EL (cell line): Measurements from ENCODE around the gene MYL5.

ENCODE experiments used
- DNase-seq: peaks from one replicate; pipeline ENCODE4 v3.0.0-alpha.2; 2016

Gene MYL5

DNA sequence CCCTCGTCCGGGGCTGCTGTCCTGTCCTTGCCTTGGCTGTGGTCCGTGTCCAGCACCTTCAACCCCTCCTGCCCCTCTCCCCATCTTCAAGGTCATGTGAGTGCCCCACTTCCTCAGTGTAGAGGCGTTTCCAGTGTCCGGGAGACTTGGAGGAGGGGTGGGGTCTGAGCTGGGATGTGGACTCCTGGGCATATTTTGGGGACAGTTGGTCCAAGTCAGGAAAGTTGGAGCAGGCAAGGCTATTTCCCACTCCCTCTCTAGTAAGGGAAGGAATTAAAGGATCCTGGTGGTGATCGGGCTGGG lies 34.2 kb downstream of the MYL5 start:
- DNase-seq: no peak

DNA sequence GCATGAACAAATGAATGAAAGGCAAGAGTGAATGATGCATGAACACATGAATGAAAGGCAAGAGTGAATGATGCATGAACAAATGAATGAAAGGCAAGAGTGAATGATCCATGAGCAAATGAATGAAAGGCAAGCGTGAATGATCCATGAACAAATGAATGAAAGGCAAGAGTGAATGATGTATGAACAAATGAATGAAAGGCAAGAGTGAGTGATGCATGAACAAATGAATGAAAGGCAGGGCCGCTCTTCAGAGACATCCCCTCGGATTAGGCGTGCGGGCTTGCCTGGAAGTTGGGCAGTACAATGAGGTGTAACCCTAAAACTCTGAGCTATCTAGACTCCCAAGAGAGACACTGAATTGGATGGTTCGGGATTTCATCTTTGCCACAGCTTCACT lies 35.0 kb downstream of the MYL5 start:
- no peak for DNase-seq

DNA sequence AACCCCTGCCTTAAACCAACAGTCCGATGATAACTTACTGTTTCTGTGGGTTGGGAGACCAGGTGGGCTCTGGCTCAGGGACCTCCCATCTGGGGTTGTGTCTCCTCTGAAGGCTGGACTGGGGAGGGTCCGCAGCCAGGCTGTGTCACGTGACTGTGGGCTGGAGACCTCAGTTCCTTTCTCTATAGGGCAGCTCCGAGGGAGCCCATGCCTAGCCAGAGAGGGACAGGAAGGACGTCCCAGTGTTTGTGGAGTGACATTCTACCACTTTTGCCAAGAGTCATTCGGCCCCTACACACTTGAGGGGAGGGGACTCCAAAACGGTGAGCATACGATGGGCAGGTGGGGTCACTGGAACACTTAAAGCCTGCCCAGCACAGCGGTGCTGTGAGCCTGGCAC lies 35.8 kb downstream of the MYL5 start:
- no peak for DNase-seq

DNA sequence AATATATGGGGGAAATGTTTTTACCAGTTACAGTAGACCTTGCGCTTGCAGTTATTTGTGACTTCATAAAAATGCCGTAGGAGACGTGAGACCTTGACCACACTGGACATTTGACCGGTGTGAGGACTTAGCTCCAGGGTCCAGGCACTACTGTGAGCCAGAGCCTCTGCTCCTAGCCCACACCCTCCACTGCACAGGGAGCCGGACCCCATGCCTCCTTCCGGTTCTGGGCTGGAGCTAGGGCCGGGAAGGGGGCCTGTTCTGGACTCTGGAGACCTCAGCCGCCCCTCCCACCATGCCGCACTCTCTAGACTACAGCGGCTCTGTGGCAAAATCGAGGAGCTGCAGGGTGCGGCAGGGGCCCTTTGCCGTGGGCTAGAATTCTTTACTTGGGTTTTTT lies 36.6 kb downstream of the MYL5 start:
- no peak for DNase-seq

DNA sequence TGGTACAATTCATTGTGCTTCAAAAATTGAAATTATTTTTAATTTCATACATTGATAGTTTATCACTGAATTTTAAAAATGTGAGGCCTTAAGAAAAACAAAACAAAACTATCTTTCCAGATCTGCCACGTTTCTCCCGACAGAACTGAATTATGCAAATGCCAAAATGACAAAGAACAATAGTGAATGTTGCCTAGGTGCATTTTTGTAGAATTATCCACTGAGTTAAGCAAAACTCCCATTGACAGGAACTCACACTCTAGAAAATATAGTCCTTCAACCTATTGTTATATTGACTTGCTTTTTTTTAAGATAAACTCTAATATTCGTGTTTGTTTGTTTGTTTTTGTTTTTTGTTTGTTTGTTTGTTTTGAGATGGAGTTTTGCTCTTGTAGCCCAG lies 37.8 kb downstream of the MYL5 start:
- no peak for DNase-seq

DNA sequence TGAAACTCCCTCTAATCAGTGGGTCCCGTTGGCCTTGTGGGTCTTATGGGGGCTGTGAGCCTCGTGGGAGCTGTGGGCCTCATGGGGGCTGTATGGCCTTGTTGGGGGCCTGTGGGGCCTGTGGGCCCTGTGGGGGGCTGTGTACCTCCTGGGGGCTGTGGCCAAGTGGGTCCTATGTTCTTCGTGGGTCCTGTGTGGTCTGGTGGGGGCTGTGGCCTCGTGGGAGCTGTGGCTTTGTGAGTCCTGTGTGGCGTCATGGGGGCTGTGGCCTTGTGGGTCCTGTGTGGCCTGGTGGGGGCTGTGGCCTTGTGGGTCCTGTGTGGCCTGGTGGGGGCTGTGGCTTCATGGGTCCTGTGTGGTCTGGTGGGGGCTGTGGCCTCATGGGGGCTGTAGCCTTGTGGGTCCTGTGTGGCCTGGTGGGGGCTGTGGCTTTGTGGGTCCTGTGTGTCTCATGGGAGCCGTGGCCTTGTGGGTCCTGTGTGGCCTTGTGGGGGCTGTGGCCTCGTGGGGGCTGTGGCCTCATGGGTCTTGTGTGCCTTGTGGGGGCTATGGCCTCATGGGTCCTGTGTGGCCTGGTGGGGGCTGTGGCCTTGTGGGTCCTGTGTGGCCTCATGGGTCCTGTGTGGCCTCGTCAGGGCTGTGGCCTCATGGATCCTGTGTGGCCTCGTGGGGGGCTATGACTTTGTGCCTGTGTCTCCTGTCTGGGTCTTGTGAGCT lies 38.7 kb downstream of the MYL5 start:
- DNase-seq: no peak

DNA sequence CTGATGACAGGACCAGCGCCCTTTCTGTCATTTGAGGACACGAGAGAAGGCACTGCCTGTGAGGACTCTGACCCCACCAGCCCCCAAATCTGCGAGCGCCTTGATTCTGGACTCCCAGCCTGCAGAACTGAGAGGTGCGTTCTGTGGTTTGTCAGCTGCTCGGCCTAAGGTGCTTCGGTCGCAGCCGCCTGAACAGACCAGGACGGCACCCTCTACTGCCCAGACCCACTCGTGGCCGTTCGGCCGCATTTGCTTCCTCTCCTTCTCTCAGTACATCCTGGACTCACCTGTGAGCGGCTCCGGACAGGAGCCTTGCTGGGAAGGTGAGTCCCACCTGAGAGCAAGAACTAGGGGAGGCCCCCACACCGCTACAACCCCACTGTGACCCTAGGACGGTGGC lies 39.7 kb downstream of the MYL5 start:
- DNase-seq: no peak

DNA sequence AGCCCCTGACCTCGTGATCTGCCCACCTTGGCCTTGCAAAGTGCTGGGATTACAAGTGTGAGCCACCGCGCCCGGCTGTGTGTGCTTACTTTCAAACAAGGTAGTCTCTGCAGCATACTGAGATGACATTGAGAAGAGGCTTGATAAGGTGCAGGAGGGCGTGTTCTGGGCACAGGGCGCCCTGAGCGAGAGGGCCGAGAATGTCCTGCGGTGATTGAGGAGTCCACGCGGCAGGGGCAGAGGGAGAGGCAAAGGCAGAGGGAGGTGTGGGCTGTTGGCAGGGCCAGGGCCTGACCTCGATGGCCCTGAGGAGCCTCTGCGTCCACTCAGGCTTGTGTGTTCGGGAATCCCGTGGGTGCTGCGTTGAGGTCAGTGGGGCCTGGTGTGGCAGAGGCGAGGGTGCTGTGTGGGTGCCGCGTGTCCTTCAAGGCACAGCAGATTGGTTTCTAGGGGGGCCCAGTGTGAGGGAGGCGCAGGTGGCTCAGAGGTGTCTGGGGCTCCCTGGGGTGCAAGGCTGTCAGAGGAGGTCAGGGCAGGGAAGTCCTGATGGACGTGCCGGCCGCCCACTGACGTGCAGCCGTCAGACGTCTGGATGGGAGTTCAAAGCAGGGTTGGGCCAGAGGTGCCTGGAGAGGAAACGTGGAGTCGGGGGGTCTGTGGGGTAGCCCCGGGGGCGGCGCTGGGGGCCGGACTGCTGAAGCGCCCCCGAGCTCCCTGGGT lies 43.4 kb downstream of the MYL5 start:
- no peak for DNase-seq

DNA sequence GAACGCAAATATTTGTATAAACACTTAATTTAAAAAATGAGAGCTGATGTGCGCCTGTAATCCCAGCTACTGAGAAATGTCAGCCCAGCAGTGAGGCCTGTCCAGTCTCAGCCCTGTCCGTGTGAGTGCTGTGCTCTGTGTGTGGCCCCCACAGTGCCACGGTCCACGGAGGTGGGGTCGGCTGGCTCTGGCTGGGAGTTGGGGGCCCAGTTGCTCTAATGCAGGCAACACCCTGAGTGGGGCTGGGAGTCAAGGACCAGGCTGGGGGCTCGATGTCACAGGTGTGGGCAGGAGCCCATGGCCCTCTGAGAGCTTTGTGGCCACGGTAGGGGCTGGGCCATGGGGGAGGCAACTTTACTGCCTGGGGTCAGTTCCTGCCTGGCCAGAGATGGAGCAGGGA lies 44.1 kb downstream of the MYL5 start:
- no peak for DNase-seq

DNA sequence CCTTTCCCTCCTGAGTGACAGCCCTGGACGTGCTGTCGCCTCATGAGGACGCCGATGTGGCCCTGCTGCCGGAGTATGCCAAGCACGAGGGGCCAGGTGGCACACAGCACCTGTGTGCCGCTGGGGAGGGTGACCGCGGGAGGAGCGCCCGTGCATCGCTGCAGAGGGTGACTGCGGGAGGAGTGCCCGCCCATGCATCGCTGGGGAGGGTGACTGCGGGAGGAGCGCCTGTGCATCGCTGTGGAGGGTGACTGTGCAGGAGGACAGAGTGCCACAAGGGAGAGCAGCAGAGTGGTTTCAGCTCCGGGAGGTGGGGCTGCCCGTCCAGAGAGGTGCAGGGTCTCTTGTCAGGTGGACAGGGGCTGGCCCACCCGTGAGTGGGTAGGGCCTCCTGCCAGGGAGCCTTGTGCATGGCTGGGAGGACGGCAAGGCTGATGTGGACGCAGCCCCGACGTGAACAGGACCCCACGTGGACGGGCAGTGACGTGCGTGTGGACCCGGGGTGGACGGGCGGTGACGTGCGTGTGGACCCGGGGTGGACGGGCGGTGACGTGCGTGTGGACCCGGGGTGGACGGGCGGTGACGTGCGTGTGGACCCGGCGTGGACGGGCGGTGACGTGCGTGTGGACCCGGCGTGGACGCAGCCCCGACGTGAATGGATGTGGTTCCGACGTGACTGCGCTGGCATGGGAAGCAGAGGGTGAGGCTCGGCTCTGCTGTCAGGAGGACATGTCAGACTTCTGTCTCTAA lies 45.9 kb downstream of the MYL5 start:
- DNase-seq: no peak

DNA sequence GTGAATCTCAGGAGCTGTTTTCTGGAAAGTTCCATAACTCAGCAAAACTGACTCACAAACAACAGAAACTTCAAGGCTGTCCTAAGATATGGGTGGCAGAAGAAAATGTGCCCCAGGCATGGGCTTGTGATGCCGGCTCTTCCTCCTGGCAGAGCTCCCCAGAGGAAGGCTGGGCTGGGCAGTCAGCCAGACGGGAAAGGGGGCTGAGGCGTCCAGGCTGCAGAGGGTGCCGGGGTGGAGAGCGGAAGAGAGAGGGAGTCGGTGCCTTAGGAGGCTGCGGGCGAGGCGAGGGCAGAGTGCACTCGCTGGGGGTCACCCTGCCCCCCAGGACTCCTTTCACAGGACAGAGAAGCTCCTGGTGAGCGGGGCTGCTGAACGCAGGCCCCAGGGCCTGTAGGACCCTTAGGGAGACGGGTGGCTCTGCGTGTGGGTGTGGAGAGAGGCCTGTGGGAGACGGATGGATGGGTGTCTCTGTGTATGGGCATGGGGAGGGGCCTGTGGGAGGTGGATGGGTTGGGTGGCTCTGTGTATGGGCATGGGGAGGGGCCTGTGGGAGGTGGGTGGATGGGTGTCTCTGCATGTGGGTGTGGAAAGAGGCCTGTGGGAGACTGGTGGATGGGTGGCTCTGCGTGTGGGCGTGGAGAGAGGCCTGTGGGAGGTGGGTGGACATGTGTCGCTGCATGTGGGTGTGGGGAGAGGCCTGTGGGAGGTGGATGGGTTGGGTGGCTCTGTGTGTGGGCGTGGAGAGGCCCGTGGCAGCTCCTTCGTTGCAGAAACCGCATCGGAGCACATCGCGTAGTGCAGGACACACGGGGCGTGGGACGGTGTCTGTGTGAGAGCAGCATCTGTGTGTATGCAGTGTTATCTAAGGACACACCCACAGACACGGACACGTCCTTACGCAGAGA lies 47.2 kb downstream of the MYL5 start:
- DNase-seq: no peak

DNA sequence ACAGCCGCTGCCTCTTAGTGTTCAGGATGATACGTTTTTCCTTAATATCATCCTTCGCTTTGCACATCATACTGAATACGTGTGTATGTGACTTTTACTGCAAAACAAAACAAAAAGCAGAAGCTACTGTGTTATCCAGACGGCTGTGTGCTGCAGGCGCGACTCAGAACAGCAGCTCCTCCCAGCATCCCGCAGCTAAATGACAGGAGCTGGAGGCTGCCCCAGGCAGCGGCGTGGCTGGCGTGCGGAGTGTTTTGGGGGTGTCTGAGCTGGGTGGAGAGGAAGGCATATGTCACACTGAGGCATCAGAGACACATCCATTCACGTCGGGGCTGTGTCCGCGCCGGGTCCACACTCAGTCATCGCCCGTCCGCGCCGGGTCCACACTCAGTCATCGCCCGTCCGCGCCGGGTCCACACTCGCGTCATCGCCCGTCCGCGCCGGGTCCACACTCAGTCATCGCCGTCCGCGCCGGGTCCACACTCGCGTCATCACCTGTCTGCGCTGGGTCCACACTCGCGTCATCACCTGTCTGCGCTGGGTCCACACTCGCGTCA lies 47.9 kb downstream of the MYL5 start:
- no peak for DNase-seq

DNA sequence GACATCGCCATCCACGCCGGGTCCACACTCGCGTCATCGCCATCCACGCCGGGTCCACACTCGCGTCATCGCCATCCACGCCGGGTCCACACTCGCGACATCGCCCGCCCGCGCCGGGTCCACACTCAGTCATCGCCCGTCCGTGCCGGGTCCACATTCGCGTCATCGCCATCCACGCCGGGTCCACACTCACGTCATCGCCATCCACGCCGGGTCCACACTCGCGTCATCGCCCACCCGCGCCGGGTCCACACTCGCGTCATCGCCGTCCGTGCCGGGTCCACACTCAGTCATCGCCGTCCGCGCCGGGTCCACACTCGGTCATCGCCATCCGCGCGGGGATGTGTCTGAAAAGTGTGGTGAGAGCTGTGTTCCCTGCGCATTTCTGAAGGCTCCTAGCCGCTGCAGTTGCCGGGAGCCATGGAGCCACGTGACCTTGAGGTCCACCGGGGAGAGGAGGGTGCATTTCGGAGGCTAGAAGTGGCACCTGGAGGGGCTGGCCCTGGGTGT lies 48.6 kb downstream of the MYL5 start:
- DNase-seq: no peak

DNA sequence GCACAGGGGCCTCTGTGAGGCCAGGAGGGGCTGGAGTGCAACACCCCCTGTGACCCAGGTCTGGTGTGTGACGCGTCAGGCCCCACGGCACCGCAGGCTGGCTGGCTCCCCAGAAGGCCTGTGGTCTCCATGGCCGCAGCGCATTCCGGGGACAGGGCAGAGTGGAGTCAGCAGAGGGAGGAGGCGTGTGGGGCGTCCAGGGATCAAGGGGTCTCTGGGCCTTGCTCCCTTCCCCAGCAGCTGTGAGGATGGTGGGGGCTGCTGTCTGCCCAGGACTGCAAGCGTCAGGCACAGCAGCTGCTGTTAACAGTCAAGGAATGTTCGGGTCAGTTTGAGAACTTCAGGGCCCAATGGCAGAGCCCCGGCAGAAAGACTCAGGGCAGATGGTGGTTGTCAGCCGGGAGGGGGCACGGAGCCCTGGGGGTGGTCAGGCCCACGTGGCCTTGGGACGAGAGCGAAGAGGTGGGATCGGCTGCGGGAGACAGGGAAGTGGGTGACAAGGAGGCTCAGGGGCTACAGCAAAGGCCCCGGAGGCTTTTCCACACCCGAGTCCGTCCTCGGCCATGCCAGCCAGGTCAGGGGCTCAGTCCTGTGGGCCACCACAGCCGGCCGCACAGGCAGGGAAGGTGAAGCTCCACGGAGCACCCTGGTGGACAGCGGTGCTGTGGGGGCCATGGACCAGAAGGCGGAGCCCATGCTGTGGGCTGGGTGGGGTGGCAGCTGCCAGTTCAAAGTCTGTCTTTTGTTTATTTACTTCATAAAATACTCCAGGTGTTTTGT lies 49.6 kb downstream of the MYL5 start:
- DNase-seq: no peak

DNA sequence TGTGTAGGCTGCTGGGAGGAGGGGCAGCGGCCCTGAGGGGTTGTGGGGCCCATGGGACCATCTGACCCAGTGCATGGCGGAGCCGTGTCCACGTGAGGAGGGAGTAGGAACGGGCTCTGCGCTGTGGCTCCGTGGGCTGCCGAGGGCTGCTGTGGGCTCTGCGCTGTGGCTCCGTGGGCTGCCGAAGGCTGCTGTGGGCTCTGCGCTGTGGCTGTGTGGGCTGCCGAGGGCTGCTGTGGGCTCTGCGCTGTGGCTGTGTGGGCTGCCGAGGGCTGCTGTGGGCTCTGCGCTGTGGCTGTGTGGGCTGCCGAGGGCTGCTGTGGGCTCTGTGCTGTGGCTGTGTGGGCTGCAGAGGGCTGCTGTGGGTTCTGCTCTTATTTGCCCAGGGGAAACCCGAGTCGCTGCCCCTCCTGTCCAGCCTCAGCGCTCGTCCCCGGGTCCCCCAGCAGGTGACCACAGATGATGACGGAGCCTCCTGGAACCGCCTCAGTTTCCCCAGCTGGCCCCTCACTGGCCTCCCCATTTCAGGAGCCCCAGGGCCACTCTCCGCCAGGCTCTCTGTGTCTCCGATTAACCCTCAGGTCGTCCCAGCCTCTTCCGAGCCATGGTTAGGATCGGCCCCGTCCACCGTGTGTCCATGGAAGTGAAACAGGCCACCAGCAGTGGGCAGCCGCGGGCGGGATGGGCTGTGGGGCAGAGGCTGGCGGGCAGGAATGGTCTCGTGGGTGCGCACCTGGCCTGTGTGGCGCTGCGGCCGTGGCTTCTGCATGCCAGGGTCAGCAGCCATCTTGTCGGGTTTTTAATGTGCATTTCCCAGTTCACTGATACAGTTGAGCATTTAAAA lies 51.3 kb downstream of the MYL5 start:
- no peak for DNase-seq

DNA sequence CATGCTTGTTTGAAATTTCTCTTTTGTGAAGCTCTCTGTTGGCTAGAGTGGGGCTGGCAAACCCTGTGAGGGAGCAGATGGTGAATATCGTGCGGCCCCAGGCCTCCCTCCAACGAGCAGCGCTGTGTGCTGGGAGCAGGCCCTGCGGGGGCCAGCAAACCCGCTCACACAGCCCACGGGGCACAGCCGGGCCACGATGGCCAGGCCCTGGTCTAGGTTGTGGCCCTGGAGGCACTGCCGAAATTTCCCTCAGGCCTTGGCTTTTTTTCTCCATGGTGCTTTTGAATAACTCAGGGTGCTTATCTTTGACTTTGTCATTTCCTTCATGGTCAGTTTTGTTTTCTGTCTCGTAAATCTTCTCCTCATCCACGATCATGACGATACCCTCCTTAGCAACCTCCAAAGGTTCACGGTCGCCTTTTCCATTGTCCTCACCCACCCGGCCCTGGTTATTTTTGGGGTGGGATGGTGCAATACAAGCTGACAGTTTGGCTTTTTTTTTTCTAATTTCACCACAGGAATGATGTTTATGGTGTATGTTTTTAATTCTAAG lies 52.0 kb downstream of the MYL5 start:
- no peak for DNase-seq

DNA sequence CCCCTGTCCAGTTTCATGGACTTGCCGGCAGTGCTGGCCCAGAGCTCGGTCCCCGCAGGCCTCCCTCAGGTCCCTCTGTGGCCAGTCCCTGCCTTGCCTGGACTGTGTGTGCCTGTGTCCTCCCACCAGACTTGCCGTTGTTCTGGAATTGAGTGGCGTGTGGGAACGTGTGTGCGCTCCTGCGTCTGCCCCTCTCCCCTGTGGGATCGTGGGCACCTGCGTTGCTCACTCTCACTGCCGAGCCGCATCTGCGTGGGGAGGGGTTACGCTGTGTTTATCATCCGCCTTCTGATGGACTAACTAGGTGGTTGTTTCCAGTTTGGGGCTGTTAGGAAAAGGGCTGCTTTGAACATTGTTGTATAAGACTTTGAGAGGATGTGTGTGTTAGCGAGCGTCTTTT lies 52.5 kb downstream of the MYL5 start:
- DNase-seq: no peak

DNA sequence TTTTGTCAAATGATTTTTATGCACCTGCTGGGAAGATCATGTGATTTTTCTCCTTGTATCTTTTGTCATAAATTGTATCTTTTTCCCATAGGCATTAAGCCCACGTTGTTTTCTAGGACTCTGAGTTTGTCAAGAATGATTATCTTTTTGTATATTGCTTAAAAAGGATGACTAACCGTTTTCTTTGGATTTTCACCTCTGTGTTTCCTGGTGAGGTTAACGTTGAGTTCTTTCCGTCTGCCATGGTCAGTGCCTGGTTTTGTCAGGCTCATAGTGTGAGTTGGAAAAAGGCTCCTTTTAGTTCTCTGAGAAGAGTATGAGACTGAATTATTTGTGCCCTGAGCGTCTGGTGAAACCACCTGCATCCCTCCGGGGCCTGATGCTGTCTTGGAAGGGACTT lies 53.2 kb downstream of the MYL5 start:
- no peak for DNase-seq

DNA sequence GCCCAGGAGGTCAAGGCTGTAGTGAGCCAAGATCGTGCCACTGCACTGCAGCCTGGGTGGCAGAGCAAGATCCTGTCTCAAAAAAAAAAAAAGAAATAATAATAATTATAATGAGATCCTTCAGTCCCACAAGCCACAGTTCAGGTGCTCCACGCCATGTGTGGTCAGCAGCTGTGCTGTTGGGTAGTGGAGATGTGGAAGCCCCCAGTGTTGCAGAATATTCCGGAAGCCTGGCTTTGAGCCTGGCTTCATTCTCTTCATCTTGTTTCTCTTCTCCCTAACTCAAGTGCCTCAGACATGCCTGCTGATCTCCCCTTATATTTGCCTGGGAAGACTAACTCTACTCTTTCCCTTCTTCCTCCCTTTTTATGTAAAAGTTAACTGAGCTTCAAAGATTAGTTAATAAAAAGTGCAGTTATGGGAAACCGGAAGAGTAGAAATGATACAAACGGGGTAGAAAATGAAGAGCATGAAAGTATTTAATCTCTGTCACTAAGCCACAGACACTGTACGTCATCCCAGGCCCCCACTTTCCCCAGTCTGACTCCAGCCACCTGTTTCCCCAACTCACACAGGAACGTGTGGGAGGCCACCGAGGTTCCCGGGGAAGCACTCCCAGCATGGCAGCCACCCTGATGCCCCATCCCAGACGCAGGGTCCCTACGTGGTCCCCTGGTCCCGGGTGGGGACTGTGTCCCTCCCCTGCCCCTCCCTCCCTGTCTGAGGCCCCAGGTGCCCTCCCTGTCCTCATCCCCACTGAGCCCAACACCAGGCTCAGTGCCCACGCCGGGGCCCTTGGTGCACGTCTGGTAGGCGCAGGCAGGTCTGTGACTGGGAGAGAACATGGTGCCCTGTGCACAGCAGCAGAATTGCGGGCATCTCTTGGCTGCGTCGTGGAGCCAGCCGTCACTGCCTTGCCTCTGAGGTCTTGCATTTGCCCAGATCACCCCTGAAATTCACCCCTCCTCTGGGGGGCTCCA lies 55.3 kb downstream of the MYL5 start:
- no peak for DNase-seq
